Caco-2 (cell line): ENCODE data around the gene TFDP3. TPM values are rescaled to one million over a fixed set of nuclear protein-coding genes. Genes with fewer than 3 reads are reported as not detected.

ENCODE experiments used
- BruUV-seq: library from RNA; stranded (reverse); fragments of 400-500 nt; replicated peaks from 2 replicates; lab custom pipeline; 2021; lab: Mats Ljungman, UMichigan
- CTCF ChIA-PET: fragments of 300-600 bp; sonication (Branson Sonifier 250); formaldehyde crosslinking; loops from one replicate; lab custom pipeline; 2022; ENCODE audit warnings: antibody characterized with exemption; lab: Charles Lee
- POLR2A ChIA-PET: fragments of 300-600 bp; sonication (Branson Sonifier 250); formaldehyde crosslinking; loops from one replicate; lab custom pipeline; 2022; ENCODE audit warnings: antibody characterized with exemption; lab: Charles Lee
- DNase-seq, 2 experiments: peaks; one replicate each; pipeline versions ENCODE4 v3.0.0 to v3.0.0-alpha.2; 2020 to 2022
- H3K27me3 ChIP-seq: replicated peaks from 2 replicates; pipeline ENCODE4 v1.6.0; 2011; ENCODE audit warnings: low read length; ENCODE audit not compliant: control insufficient read depth, insufficient read depth
- H3K36me3 ChIP-seq: 2 replicates; pipeline ENCODE4 v1.5.1; 2011; ENCODE audit warnings: low read length; ENCODE audit not compliant: control insufficient read depth, insufficient read depth
- H3K4me1 ChIP-seq: fragments of 250-450 bp; sonication (Bioruptor Pico); 2 replicates; pipeline ENCODE4 v1.5.1; 2020; ENCODE audit warnings: mild to moderate bottlenecking
- H3K4me3 ChIP-seq: 2 replicates; pipeline ENCODE4 v1.5.1; 2011; ENCODE audit warnings: low read depth, mild to moderate bottlenecking, control low read depth, low read length
- H3K9me3 ChIP-seq: fragments of 250-450 bp; sonication (Bioruptor Pico); 2 replicates; pipeline ENCODE4 v1.5.1; 2020; ENCODE audit warnings: mild to moderate bottlenecking, moderate library complexity
- H3K27ac Mint-ChIP-seq: one replicate; pipeline ENCODE4 v1.8.0; 2022; ENCODE audit warnings: mixed read lengths; ENCODE audit not compliant: unreplicated experiment
- H3K27me3 Mint-ChIP-seq: one replicate; pipeline ENCODE4 v1.8.0; 2022; ENCODE audit warnings: mixed read lengths; ENCODE audit not compliant: insufficient read depth, unreplicated experiment
- H3K36me3 Mint-ChIP-seq: one replicate; pipeline ENCODE4 v1.8.0; 2022; ENCODE audit warnings: mild to moderate bottlenecking, mixed read lengths; ENCODE audit not compliant: insufficient read depth, unreplicated experiment
- H3K4me1 Mint-ChIP-seq: one replicate; pipeline ENCODE4 v1.8.0; 2022; ENCODE audit warnings: low read depth, mixed read lengths; ENCODE audit not compliant: unreplicated experiment
- H3K4me3 Mint-ChIP-seq: one replicate; pipeline ENCODE4 v1.8.0; 2022; ENCODE audit warnings: mild to moderate bottlenecking, moderate library complexity, mixed read lengths; ENCODE audit not compliant: unreplicated experiment
- H3K9me3 Mint-ChIP-seq: one replicate; pipeline ENCODE4 v1.8.0; 2022; ENCODE audit warnings: mixed read lengths; ENCODE audit not compliant: unreplicated experiment
- intact Hi-C: fragments of 100-400 bp; cut with micrococcal nuclease; formaldehyde crosslinking; loops from one replicate; pipeline ENCODE4 v1.10.0; 2022; ENCODE audit not compliant: unreplicated experiment
- total RNA-seq: library from RNA; stranded (reverse); gene quantifications from 2 replicates; pipeline ENCODE4 v1.2.3, GENCODE V29; 2022
- TF ChIP-seq, protein P1 (sequence below), 2 experiments: fragments of 200-600 bp in 1 of 2; IDR thresholded peaks; 1 replicate in 1 of 2; 2 replicates in 1 of 2; pipeline versions ENCODE4 v1.5.1 to v1.8.0; 2011 to 2022; ENCODE audit warnings: antibody characterized with exemption in 1 of 2, control low read depth in 1 of 2, inconsistent platforms in 1 of 2, low read depth in 1 of 2, low read length in 1 of 2, mild to moderate bottlenecking in 1 of 2, moderate library complexity in 1 of 2; ENCODE audit not compliant: insufficient read depth in 1 of 2, severe bottlenecking in 1 of 2, unreplicated experiment in 1 of 2

The TFDP3 gene
- total RNA-seq, 1 experiment from 2014 or later = not detected

DNA sequence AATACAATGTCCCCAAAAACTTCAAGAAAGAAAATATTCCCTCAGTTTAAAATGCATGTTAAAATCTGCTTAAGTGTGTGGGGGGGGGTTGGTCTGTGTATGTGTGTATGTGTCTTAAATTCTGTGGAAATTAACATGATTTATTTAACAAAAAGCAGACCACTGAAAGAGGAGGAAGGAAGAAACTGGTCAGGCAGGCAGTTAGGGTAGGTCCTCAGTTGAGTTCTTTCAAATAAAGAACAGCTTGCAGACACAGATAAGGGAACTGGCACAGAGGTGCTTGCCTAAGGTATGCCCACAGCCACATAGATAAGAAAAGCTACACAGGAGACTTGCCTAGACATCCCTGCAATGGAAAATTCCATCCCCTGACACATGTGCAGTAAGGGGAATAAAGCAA is 28.8 kb upstream of the TFDP3 start:
- no peak for DNase-seq
- no peaks in the 10 kb centered on the region for H3K9me3 Mint-ChIP-seq
- H3K27me3 Mint-ChIP-seq = no peaks in the 10 kb centered on the region
- H3K36me3 ChIP-seq = no peaks in the 10 kb centered on the region
- no peaks in the 10 kb centered on the region for H3K4me1 ChIP-seq
- TF ChIP-seq, protein P1, sequence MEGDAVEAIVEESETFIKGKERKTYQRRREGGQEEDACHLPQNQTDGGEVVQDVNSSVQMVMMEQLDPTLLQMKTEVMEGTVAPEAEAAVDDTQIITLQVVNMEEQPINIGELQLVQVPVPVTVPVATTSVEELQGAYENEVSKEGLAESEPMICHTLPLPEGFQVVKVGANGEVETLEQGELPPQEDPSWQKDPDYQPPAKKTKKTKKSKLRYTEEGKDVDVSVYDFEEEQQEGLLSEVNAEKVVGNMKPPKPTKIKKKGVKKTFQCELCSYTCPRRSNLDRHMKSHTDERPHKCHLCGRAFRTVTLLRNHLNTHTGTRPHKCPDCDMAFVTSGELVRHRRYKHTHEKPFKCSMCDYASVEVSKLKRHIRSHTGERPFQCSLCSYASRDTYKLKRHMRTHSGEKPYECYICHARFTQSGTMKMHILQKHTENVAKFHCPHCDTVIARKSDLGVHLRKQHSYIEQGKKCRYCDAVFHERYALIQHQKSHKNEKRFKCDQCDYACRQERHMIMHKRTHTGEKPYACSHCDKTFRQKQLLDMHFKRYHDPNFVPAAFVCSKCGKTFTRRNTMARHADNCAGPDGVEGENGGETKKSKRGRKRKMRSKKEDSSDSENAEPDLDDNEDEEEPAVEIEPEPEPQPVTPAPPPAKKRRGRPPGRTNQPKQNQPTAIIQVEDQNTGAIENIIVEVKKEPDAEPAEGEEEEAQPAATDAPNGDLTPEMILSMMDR (IDR thresholded peaks at IDR 0.05; ENCODE audit: insufficient read depth in 1 of 2, low read depth in 1 of 2, low read length in 1 of 2, severe bottlenecking in 1 of 2, unreplicated experiment in 1 of 2) = no peak
- no peaks in the 10 kb centered on the region for H3K36me3 Mint-ChIP-seq
- no peak overlapping the region for H3K27ac Mint-ChIP-seq
- CTCF ChIA-PET = no interaction called here
- no TSS peak for BruUV-seq
- no peaks in the 10 kb centered on the region for H3K4me1 Mint-ChIP-seq
- POLR2A ChIA-PET = no interaction called here
- H3K4me3 ChIP-seq = no peak overlapping the region
- H3K4me3 Mint-ChIP-seq = no peak overlapping the region
- no peaks in the 10 kb centered on the region for H3K27me3 ChIP-seq
- H3K9me3 ChIP-seq = no peaks in the 10 kb centered on the region
- intact Hi-C loops = no loop called here

DNA sequence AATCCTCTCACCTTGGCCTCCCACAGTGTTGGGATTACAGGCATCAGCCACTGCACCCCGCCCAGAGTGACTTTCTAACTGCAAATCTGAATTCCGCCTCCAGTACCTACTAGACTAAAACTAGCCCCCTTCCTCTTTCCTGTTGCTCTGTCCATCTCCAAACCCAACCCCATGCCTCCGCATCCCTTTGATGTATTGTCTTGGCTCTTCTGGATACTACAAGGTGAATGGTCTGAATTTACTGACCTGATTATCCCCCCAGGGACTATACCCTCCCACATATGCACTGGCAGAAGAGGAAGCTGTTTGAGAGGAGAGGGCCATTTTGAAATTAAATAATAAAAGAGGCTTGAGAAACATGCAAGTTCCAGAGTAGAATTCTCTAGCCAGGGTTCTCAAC is 17.7 kb upstream of the TFDP3 start:
- ChIA-PET CTCF (no interaction called here), POLR2A (no interaction called here)
- Mint-ChIP-seq H3K27me3 (no peaks in the 10 kb centered on the region), H3K4me1 (no peaks in the 10 kb centered on the region), H3K9me3 (no peaks in the 10 kb centered on the region), H3K4me3 (no peak overlapping the region), H3K36me3 (no peaks in the 10 kb centered on the region), H3K27ac (no peak overlapping the region)
- Histone ChIP-seq H3K27me3 (no peaks in the 10 kb centered on the region), H3K36me3 (no peaks in the 10 kb centered on the region), H3K9me3 (no peaks in the 10 kb centered on the region), H3K4me3 (no peak overlapping the region), H3K4me1 (no peaks in the 10 kb centered on the region)
- TF ChIP-seq, protein P1 (IDR thresholded peaks at IDR 0.05; ENCODE audit: insufficient read depth in 1 of 2, low read depth in 1 of 2, low read length in 1 of 2, severe bottlenecking in 1 of 2, unreplicated experiment in 1 of 2) = no peak
- DNase-seq = no peak
- intact Hi-C loops = no loop called here
- BruUV-seq = no TSS peak

DNA sequence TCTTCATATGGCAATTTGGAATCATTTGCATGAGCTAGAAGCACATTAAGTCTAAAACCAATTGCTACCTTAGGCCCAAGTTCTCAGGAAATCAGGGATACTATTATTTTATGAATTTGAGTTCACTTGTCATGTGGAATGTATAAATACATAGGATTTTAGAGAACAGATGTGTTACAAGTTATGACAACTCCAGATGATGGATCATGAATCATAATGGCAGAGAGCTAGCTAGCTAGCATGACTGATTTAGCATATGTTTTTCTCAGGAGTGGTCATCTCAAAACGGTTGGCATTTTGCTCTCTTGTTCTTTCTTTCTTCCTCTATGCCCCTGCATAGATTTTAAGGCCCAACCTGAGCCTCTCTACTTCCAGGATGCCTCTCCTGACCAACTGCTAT is 14.2 kb upstream of the TFDP3 start:
- H3K4me3 Mint-ChIP-seq = no peak overlapping the region
- CTCF ChIA-PET = no interaction called here

More for the DNA sequence above, 14.2 kb upstream of the TFDP3 start:
- BruUV-seq = no TSS peak
- no peaks in the 10 kb centered on the region for H3K9me3 ChIP-seq
- DNase-seq = no peak
- intact Hi-C loops = no loop called here
- Mint-ChIP-seq H3K4me1 (no peaks in the 10 kb centered on the region), H3K27ac (no peak overlapping the region), H3K27me3 (no peaks in the 10 kb centered on the region), H3K36me3 (no peaks in the 10 kb centered on the region), H3K9me3 (no peaks in the 10 kb centered on the region)
- H3K4me1 ChIP-seq = no peaks in the 10 kb centered on the region
- POLR2A ChIA-PET = no interaction called here
- TF ChIP-seq, protein P1 (IDR thresholded peaks at IDR 0.05; ENCODE audit: insufficient read depth in 1 of 2, low read depth in 1 of 2, low read length in 1 of 2, severe bottlenecking in 1 of 2, unreplicated experiment in 1 of 2) = no peak
- no peaks in the 10 kb centered on the region for H3K27me3 ChIP-seq
- H3K36me3 ChIP-seq = no peaks in the 10 kb centered on the region
- no peak overlapping the region for H3K4me3 ChIP-seq
